Stimulated activated CD8-positive, alpha-beta memory T cell treated with anti-CD3 and anti-CD28 coated beads, Interleukin-12 subunit alpha, Interleukin-12 subunit beta, amount 100 ng/mL, for 24 hours (primary cell): ENCODE results near the gene SMIM10L2A.
"Not testable (repeated sequence)": the region's sequence is repeated elsewhere in the genome, so short reads cannot be mapped to it uniquely, and the experiment has no call there.

ENCODE experiments used
- DNase-seq: peaks from one replicate; pipeline ENCODE4 v3.0.0-alpha.2; 2020; ENCODE audit errors: extremely low read depth

SMIM10L2A gene

GRCh38 chrX:135454816-135455215 lies 33.1 kb downstream of the SMIM10L2A start:
- no peak for DNase-seq

DNA sequence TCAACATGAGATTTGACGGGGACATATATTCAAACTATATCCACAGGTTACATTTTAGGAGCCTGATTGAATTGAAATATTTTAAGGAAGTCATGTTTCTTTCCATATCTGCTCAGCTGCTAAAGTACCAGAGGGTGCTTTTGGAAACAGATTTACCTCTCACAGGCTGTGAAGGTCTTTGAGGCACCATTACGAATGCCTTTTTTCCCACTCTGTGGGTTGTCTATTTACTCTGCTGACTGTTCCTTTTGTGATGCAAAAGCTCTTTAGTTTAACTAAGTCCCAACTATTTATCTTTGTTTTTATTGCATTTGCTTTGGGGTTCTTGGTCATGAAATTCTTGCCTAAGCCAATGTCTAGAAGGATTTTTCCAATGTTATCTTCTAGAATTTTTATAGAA lies 40.0 kb downstream of the SMIM10L2A start:
- not testable (repeated sequence) for DNase-seq

DNA sequence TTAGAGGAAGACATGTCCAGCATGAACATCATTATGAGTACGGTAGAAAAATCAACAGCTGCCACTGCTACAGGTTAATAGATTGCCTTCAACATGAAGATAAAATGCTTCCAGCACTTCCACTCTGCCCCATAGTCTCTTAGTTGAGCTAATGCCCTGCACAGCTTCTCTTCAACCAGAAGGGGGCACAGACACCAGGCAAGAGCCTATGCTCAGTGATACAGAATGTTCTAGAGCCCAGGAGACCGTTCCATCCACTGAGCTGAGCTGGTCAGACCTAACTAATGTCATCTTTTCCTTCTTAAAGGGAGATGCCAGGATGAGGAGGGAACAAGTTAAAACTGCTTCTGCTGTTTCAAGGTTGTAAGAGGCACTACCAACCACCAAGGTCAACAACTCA lies 42.2 kb downstream of the SMIM10L2A start:
- no peak for DNase-seq

- DNase-seq = no peak
Observed at GRCh38 chrX:135476378-135476777, 54.6 kb downstream of the SMIM10L2A start.

- DNase-seq = no peak
Observed at GRCh38 chrX:135477576-135477975, 55.8 kb downstream of the SMIM10L2A start.
